Panc1 (cell line): ENCODE measurements around the gene PCDHA11. TPM values are rescaled to one million over a fixed set of nuclear protein-coding genes. Genes with fewer than 3 reads are reported as not detected.

Experiments
- total RNA-seq: library from RNA; stranded (reverse); gene quantifications from one replicate; pipeline ENCODE4 v1.2.1, GENCODE V29; 2021; ENCODE audit not compliant: unreplicated experiment

PCDHA11 gene
- total RNA-seq, 1 experiment from 2014 or later: 0.08 TPM

Other genes starting within 250 kb of the PCDHA11 start
- gene CD14, start 235.8 kb upstream of the PCDHA11 start, total RNA-seq: 2.5 TPM
- 18.9 TPM for gene TMCO6, start 229.5 kb upstream of the PCDHA11 start, total RNA-seq
- gene NDUFA2, start 221.3 kb upstream of the PCDHA11 start, total RNA-seq: 81.7 TPM
- 98.2 TPM for gene IK, start 221.1 kb upstream of the PCDHA11 start, total RNA-seq
- gene WDR55, start 204.1 kb upstream of the PCDHA11 start, total RNA-seq: 49.2 TPM
- gene DND1, start 195.4 kb upstream of the PCDHA11 start, total RNA-seq: 1.8 TPM
- gene HARS1, start 177.6 kb upstream of the PCDHA11 start, total RNA-seq: 76.4 TPM
- gene HARS2, start 177.5 kb upstream of the PCDHA11 start, total RNA-seq: 44.1 TPM
- 62.2 TPM for gene ZMAT2, start 168.5 kb upstream of the PCDHA11 start, total RNA-seq
- gene PCDHA1, start 82.8 kb upstream of the PCDHA11 start, total RNA-seq: not detected
- gene PCDHA2, start 74.1 kb upstream of the PCDHA11 start, total RNA-seq: not detected
- not detected for gene PCDHA3, start 67.9 kb upstream of the PCDHA11 start, total RNA-seq
- gene PCDHA4, start 61.9 kb upstream of the PCDHA11 start, total RNA-seq: 3.1 TPM
- 0.10 TPM for gene PCDHA5, start 47.3 kb upstream of the PCDHA11 start, total RNA-seq
- 0.31 TPM for gene PCDHA6, start 41.0 kb upstream of the PCDHA11 start, total RNA-seq
- gene PCDHA7, start 34.7 kb upstream of the PCDHA11 start, total RNA-seq: 0.15 TPM
- gene PCDHA8, start 27.8 kb upstream of the PCDHA11 start, total RNA-seq: 0.10 TPM
- 0.21 TPM for gene PCDHA9, start 20.6 kb upstream of the PCDHA11 start, total RNA-seq
- gene PCDHA10, start 13.1 kb upstream of the PCDHA11 start, total RNA-seq: 0.33 TPM
- 10.0 TPM for gene PCDHA12, start 6.4 kb downstream of the PCDHA11 start, total RNA-seq
- 1.0 TPM for gene PCDHA13, start 13.2 kb downstream of the PCDHA11 start, total RNA-seq
- gene PCDHAC1, start 57.3 kb downstream of the PCDHA11 start, total RNA-seq: 0.59 TPM
- gene PCDHAC2, start 97.5 kb downstream of the PCDHA11 start, total RNA-seq: 8.8 TPM
- 0.05 TPM for gene PCDHB1, start 182.4 kb downstream of the PCDHA11 start, total RNA-seq
- 12.8 TPM for gene PCDHB2, start 225.7 kb downstream of the PCDHA11 start, total RNA-seq
- gene PCDHB3, start 231.5 kb downstream of the PCDHA11 start, total RNA-seq: 0.92 TPM